MM.1S (cell line): ENCODE results near the gene CSNK1D.

Experiments
- DNase-seq: peaks from one replicate; pipeline ENCODE4 v3.0.0-alpha.2; 2015
- H2AFZ ChIP-seq: fragments of 300-600 bp; sonication (generic); 2 replicates; pipeline ENCODE4 v1.6.0; 2016; ENCODE audit warnings: antibody characterized with exemption, low read length
- H3F3A ChIP-seq: fragments of 300-600 bp; sonication (generic); 2 replicates; pipeline ENCODE4 v1.6.1; 2016; ENCODE audit warnings: mild to moderate bottlenecking, antibody characterized with exemption, low read length, moderate library complexity, mixed read lengths; ENCODE audit not compliant: insufficient read depth
- H3K27ac ChIP-seq: fragments of 300-600 bp; sonication (generic); 2 replicates; pipeline ENCODE4 v1.5.1; 2016; ENCODE audit warnings: mild to moderate bottlenecking, low read length
- H3K27me3 ChIP-seq: fragments of 300-600 bp; sonication (generic); replicated peaks from 2 replicates; pipeline ENCODE4 v1.6.0; 2016; ENCODE audit warnings: low read length; ENCODE audit not compliant: insufficient read depth
- H3K36me3 ChIP-seq: fragments of 300-600 bp; sonication (generic); replicated peaks from 2 replicates; pipeline ENCODE4 v1.6.1; 2016; ENCODE audit warnings: mild to moderate bottlenecking, low read length, mixed read lengths; ENCODE audit not compliant: insufficient read depth
- H3K4me1 ChIP-seq: fragments of 300-600 bp; sonication (generic); 2 replicates; pipeline ENCODE4 v1.6.1; 2016; ENCODE audit warnings: low read length, mixed read lengths
- H3K4me2 ChIP-seq: fragments of 300-600 bp; sonication (generic); 2 replicates; pipeline ENCODE4 v1.6.0; 2016; ENCODE audit warnings: low read depth, low read length
- H3K4me3 ChIP-seq: fragments of 300-600 bp; sonication (generic); 2 replicates; pipeline ENCODE4 v1.5.1; 2016; ENCODE audit warnings: low read length, mixed read lengths
- H3K79me2 ChIP-seq: fragments of 300-600 bp; sonication (generic); 2 replicates; pipeline ENCODE4 v1.6.1; 2016; ENCODE audit warnings: mixed run types, low read length, mixed read lengths
- H3K9ac ChIP-seq: fragments of 300-600 bp; sonication (generic); 2 replicates; pipeline ENCODE4 v1.6.1; 2016; ENCODE audit warnings: low read length, mixed read lengths
- H3K9me2 ChIP-seq: fragments of 300-600 bp; sonication (generic); replicated peaks from 2 replicates; pipeline ENCODE4 v1.6.1; 2016; ENCODE audit warnings: mild to moderate bottlenecking, low read length, mixed read lengths; ENCODE audit not compliant: insufficient read depth
- H3K9me3 ChIP-seq: fragments of 300-600 bp; sonication (generic); replicated peaks from 2 replicates; pipeline ENCODE4 v1.6.1; 2016; ENCODE audit warnings: mild to moderate bottlenecking, low read length, mixed read lengths; ENCODE audit not compliant: insufficient read depth
- H4K20me1 ChIP-seq: fragments of 300-600 bp; sonication (generic); 2 replicates; pipeline ENCODE4 v1.6.1; 2016; ENCODE audit warnings: mild to moderate bottlenecking, low read length, moderate library complexity, mixed read lengths; ENCODE audit not compliant: insufficient read depth
- EZH2 ChIP-seq: fragments of 300-600 bp; sonication (generic); optimal IDR thresholded peaks from 2 replicates; pipeline ENCODE3; 2017; ENCODE audit warnings: low read depth, mild to moderate bottlenecking, antibody characterized with exemption, low read length, mixed read lengths
- EZH2phosphoT487 ChIP-seq: fragments of 300-600 bp; sonication (generic); IDR thresholded peaks from 2 replicates; pipeline ENCODE4 v1.6.1; 2018; ENCODE audit warnings: antibody characterized with exemption, low read length
- TF ChIP-seq, protein P1 (sequence below): fragments of 300-600 bp; sonication (generic); IDR thresholded peaks from 2 replicates; pipeline ENCODE4 v1.5.1; 2016; ENCODE audit warnings: antibody characterized with exemption, low read length, mixed read lengths

Gene CSNK1D

DNA sequence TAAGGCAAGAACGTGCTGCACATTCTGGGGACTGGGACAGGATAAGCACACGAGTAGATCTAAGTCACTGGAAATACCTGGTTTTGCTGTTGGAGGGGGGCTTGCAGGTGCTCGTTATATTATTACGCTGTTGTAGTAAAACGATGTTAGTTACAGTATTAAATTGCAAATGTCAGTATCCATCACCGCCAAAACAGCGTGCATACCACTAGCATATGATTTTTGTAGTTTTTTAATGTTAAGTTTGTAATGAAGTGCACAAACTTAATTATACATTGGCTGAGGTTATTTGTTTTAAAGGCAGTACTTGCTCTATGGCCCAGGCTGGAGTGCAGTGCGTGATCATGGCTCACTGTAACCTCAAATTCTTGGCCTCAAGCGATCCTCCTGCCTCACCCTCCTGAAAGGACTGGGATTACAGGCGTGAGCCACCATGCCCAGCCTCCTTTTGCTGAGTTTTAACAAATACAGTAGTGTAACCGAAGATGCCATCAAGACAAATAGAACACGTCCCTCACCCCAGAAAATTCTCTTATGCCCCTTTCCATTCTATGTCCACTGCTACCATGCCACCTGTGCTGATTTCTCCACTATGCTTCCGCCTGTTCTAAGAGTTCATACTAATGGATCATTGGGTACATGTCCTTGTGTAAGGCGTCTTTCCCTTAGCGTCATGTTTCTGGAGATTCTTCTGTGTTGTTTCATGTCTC is 20.7 kb upstream of the CSNK1D start:
- H3K27me3 ChIP-seq: no peaks in the 10 kb centered on the region
- H3K79me2 ChIP-seq: no peaks in the 10 kb centered on the region
- no peak for TF ChIP-seq EZH2phosphoT487
- TF ChIP-seq, protein P1, sequence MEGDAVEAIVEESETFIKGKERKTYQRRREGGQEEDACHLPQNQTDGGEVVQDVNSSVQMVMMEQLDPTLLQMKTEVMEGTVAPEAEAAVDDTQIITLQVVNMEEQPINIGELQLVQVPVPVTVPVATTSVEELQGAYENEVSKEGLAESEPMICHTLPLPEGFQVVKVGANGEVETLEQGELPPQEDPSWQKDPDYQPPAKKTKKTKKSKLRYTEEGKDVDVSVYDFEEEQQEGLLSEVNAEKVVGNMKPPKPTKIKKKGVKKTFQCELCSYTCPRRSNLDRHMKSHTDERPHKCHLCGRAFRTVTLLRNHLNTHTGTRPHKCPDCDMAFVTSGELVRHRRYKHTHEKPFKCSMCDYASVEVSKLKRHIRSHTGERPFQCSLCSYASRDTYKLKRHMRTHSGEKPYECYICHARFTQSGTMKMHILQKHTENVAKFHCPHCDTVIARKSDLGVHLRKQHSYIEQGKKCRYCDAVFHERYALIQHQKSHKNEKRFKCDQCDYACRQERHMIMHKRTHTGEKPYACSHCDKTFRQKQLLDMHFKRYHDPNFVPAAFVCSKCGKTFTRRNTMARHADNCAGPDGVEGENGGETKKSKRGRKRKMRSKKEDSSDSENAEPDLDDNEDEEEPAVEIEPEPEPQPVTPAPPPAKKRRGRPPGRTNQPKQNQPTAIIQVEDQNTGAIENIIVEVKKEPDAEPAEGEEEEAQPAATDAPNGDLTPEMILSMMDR: no peak
- no peak for TF ChIP-seq EZH2
- no peaks in the 10 kb centered on the region for H3K9me2 ChIP-seq
- H3K4me1 ChIP-seq: peaks cover 17% of the 10 kb centered on the region
- no peak overlapping the region for H3K4me3 ChIP-seq
- H3F3A ChIP-seq: peaks cover 47% of the 10 kb centered on the region
- no peaks in the 10 kb centered on the region for H3K36me3 ChIP-seq
- H3K9ac ChIP-seq: no peak overlapping the region
- no peak overlapping the region for H3K27ac ChIP-seq
- no peaks in the 10 kb centered on the region for H4K20me1 ChIP-seq
- no peak overlapping the region for H2AFZ ChIP-seq
- no peak for DNase-seq
- H3K4me2 ChIP-seq: no peak overlapping the region
- no peaks in the 10 kb centered on the region for H3K9me3 ChIP-seq

- Histone ChIP-seq H3K4me2 (peak overlapping the region; percentile 90), H3K79me2 (no peaks in the 10 kb centered on the region), H3K9me2 (no peaks in the 10 kb centered on the region), H3K27me3 (no peaks in the 10 kb centered on the region), H3K9ac (peak overlapping the region; percentile 96), H3K36me3 (no peaks in the 10 kb centered on the region), H3K9me3 (no peaks in the 10 kb centered on the region), H3F3A (peaks cover 30% of the 10 kb centered on the region), H3K4me1 (peaks cover 6% of the 10 kb centered on the region), H4K20me1 (no peaks in the 10 kb centered on the region), H3K4me3 (peak overlapping the region; percentile 82), H2AFZ (peak overlapping the region; percentile 72), H3K27ac (peak overlapping the region; percentile 89; the same call in 1 of the 2 replicates)
- TF ChIP-seq, protein P1: no peak
- TF ChIP-seq EZH2 (no peak), EZH2phosphoT487 (no peak)
- peak; percentile 99 for DNase-seq
Observed at GRCh38 chr17:82292251-82293154, 19.0 kb upstream of the CSNK1D start.

GRCh38 chr17:82291582-82292250 is 18.2 kb upstream of the CSNK1D start:
- no peak for DNase-seq
- H3K4me3 ChIP-seq: peak overlapping the region; percentile 82
- peaks cover 6% of the 10 kb centered on the region for H3K4me1 ChIP-seq
- no peaks in the 10 kb centered on the region for H4K20me1 ChIP-seq
- no peak overlapping the region for H2AFZ ChIP-seq
- peak overlapping the region; percentile 89; the same call in 1 of the 2 replicates for H3K27ac ChIP-seq
- TF ChIP-seq EZH2phosphoT487 (no peak), EZH2 (no peak)
- TF ChIP-seq, protein P1: no peak
- H3K79me2 ChIP-seq: no peaks in the 10 kb centered on the region
- no peaks in the 10 kb centered on the region for H3K36me3 ChIP-seq
- no peaks in the 10 kb centered on the region for H3K27me3 ChIP-seq
- H3K4me2 ChIP-seq: peak overlapping the region; percentile 90
- peaks cover 23% of the 10 kb centered on the region for H3F3A ChIP-seq
- H3K9ac ChIP-seq: peak overlapping the region; percentile 96
- no peaks in the 10 kb centered on the region for H3K9me3 ChIP-seq
- H3K9me2 ChIP-seq: no peaks in the 10 kb centered on the region
